ENCODE data around the gene WDR20. TPM values are rescaled to one million over a fixed set of nuclear protein-coding genes. Genes with fewer than 3 reads are reported as not detected.
A peak's percentile ranks its signal among the peaks of the same experiment; 100 is the strongest.

WDR20 gene
- total and polyA plus RNA-seq, 2 experiments from 2014 or later: 15.1 to 24.9 TPM

DNA sequence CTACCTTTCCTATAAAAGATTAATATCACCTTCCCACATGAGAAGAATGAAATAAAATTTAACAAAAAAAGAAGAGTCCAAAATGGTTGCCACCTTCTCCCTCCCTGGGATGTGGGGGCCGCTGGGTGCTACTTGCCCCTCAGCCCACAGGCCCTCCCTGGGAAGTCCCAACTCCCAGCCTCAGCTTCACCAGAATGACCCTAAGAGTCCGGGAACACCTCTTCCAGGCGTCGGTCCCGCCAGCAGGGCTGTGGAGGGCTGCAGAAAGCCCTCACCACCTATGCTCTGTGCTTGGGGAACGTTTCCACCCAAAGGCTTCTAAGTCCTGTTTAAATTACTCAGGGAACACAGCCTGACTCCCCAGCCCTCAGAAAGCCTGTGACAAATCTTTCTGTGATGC is 93.4 kb downstream of the WDR20 start:
- H3K9me2 ChIP-seq (ENCODE audit: insufficient read depth): no peaks in the 10 kb centered on the region
- H3K4me1 ChIP-seq (ENCODE audit: insufficient read depth): peaks cover 6% of the 10 kb centered on the region; the same call in 1 of the 2 replicates
- no peaks in the 10 kb centered on the region for H4K20me1 ChIP-seq (ENCODE audit: insufficient read depth)
- no peak overlapping the region for H3K4me3 ChIP-seq
- 86 to 94% methylated on average over 6 of the region's 6 CpGs for WGBS, 2 experiments (ENCODE audit: low coverage in 1 of 2, low lambda C conversion rate in 2 of 2, missing lambda C conversion rate in 2 of 2)
- peaks cover 26% of the 10 kb centered on the region; the same call in 1 of the 2 replicates for H3K36me3 ChIP-seq (ENCODE audit: low read depth)
- H3K27ac ChIP-seq: no peak overlapping the region
- no peak overlapping the region for H3K4me2 ChIP-seq (ENCODE audit: unreplicated experiment)
- TF ChIP-seq EZH2phosphoT487 (IDR thresholded peaks at IDR 0.05; ENCODE audit: insufficient read depth, low read depth) (no peak), EZH2 (IDR thresholded peaks at IDR 0.05; ENCODE audit: insufficient read depth, poor library complexity, severe bottlenecking) (no peak)
- DNase-seq: no peak
- H3K79me2 ChIP-seq (ENCODE audit: insufficient read depth): peaks cover 34% of the 10 kb centered on the region
- in situ Hi-C loops (cut with MboI): no loop called here
- H3K9ac ChIP-seq: no peak overlapping the region
- H2AFZ ChIP-seq: no peak overlapping the region
- no peaks in the 10 kb centered on the region for H3K27me3 ChIP-seq (replicated peaks; ENCODE audit: insufficient read depth)
- no peaks in the 10 kb centered on the region for H3F3A ChIP-seq (ENCODE audit: insufficient read depth)
- no peaks in the 10 kb centered on the region for H3K9me3 ChIP-seq (ENCODE audit: low read depth)

DNA sequence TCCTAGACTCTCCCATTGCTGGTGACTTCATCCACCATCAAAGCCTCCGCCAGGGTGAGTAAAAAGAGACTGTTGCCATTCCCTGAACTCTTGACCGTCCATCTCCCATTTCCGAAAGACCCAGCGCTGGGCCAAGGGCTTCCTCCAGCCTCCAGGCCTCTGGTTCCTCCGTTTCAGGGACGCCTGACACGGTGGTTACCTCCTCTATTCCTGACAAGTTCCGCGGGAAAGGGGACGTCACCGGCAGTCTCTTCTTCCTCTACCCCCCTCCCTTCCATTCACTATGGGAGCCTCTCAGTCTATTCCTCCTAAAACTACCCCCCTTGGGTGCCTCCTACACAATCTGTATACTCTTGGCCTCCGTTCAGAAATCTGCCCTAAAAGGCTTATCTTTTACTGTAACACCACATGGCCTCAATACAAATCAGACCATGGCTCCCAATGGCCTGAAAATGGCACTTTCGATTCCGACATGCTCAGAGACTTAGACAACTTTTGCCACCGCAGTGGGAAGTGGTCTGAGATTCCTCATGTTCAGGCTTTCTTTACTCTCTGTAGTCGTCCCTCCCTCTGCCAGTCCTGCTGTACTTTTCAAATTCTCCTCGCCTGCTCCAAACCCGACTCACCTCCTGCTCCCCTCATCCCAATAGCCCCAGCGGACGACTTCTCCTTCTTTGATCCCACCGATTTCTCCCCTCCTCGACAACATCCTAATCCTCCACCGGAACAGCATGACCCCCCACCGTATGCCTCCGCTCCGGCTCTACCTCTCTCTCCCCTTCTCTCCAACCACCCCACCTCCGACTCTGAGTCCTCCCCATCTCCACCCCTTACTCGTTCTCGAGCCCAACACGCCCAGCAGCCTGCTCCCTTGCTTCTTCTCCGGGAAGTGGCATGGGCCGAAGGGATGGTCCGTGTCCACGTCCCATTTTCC is 94.9 kb downstream of the WDR20 start:
- Histone ChIP-seq H3K9ac (no peak overlapping the region), H3K27me3 (replicated peaks; ENCODE audit: insufficient read depth) (no peaks in the 10 kb centered on the region), H3K9me2 (ENCODE audit: insufficient read depth) (no peaks in the 10 kb centered on the region), H3K9me3 (ENCODE audit: low read depth) (no peaks in the 10 kb centered on the region), H4K20me1 (ENCODE audit: insufficient read depth) (no peaks in the 10 kb centered on the region), H2AFZ (no peak overlapping the region), H3K4me3 (no peak overlapping the region), H3F3A (ENCODE audit: insufficient read depth) (no peaks in the 10 kb centered on the region), H3K4me2 (ENCODE audit: unreplicated experiment) (no peak overlapping the region), H3K4me1 (ENCODE audit: insufficient read depth) (peaks cover 11% of the 10 kb centered on the region; the same call in 1 of the 2 replicates), H3K27ac (no peak overlapping the region), H3K36me3 (ENCODE audit: low read depth) (peaks cover 16% of the 10 kb centered on the region; the same call in 1 of the 2 replicates), H3K79me2 (ENCODE audit: insufficient read depth) (peaks cover 49% of the 10 kb centered on the region)
- in situ Hi-C loops (cut with MboI): loop anchor here (5.0 kb wide), 1 partner anchor 78 kb away; no protein-coding TSS in a partner anchor
- no peak for DNase-seq
- TF ChIP-seq EZH2 (IDR thresholded peaks at IDR 0.05; ENCODE audit: insufficient read depth, poor library complexity, severe bottlenecking) (no peak), EZH2phosphoT487 (IDR thresholded peaks at IDR 0.05; ENCODE audit: insufficient read depth, low read depth) (no peak)
- WGBS, 2 experiments (ENCODE audit: low coverage in 1 of 2, low lambda C conversion rate in 2 of 2, missing lambda C conversion rate in 2 of 2): 81 to 85% methylated on average over 33 to 34 of the region's 34 CpGs

GRCh38 chr14:102235275-102235897 is 95.7 kb downstream of the WDR20 start:
- H3K9me2 ChIP-seq (ENCODE audit: insufficient read depth): no peaks in the 10 kb centered on the region
- H3K27me3 ChIP-seq (replicated peaks; ENCODE audit: insufficient read depth): no peaks in the 10 kb centered on the region
- 66 to 67% methylated on average over 19 of the region's 19 CpGs for WGBS, 2 experiments (ENCODE audit: low coverage in 1 of 2, low lambda C conversion rate in 2 of 2, missing lambda C conversion rate in 2 of 2)
- H3K9ac ChIP-seq: no peak overlapping the region
- H4K20me1 ChIP-seq (ENCODE audit: insufficient read depth): no peaks in the 10 kb centered on the region
- no peak overlapping the region for H3K4me3 ChIP-seq
- H3K36me3 ChIP-seq (ENCODE audit: low read depth): peaks cover 9% of the 10 kb centered on the region; the same call in 1 of the 2 replicates
- peaks cover 52% of the 10 kb centered on the region for H3K79me2 ChIP-seq (ENCODE audit: insufficient read depth)
- H3K27ac ChIP-seq: no peak overlapping the region
- peak overlapping the region; percentile 9 for H3K4me2 ChIP-seq (ENCODE audit: unreplicated experiment)
- TF ChIP-seq EZH2 (IDR thresholded peaks at IDR 0.05; ENCODE audit: insufficient read depth, poor library complexity, severe bottlenecking) (no peak), EZH2phosphoT487 (IDR thresholded peaks at IDR 0.05; ENCODE audit: insufficient read depth, low read depth) (no peak)
- no peak overlapping the region for H2AFZ ChIP-seq
- in situ Hi-C loops (cut with MboI): loop anchor here (5.0 kb wide), 1 partner anchor 77 kb away; no protein-coding TSS in a partner anchor
- peak; percentile 87 for DNase-seq
- peaks cover 14% of the 10 kb centered on the region for H3K4me1 ChIP-seq (ENCODE audit: insufficient read depth)
- H3K9me3 ChIP-seq (ENCODE audit: low read depth): no peaks in the 10 kb centered on the region
- H3F3A ChIP-seq (ENCODE audit: insufficient read depth): no peaks in the 10 kb centered on the region

- no peak overlapping the region for H3K27ac ChIP-seq
- no peak overlapping the region for H3K4me3 ChIP-seq
- H3K9me2 ChIP-seq (ENCODE audit: insufficient read depth): no peaks in the 10 kb centered on the region
- no peak overlapping the region for H2AFZ ChIP-seq
- H4K20me1 ChIP-seq (ENCODE audit: insufficient read depth): no peaks in the 10 kb centered on the region
- 0 out of 2 replicates have a peak, but pooled peaks cover 4% of the 10 kb centered on the region for H3F3A ChIP-seq (ENCODE audit: insufficient read depth)
- H3K36me3 ChIP-seq (ENCODE audit: low read depth): peaks cover 6% of the 10 kb centered on the region; the same call in 1 of the 2 replicates
- no peak overlapping the region for H3K4me2 ChIP-seq (ENCODE audit: unreplicated experiment)
- H3K9ac ChIP-seq: no peak overlapping the region
- no peak for TF ChIP-seq EZH2 (IDR thresholded peaks at IDR 0.05; ENCODE audit: insufficient read depth, poor library complexity, severe bottlenecking)
- 96 to 99% methylated on average over 12 of the region's 12 CpGs for WGBS, 2 experiments (ENCODE audit: low coverage in 1 of 2, low lambda C conversion rate in 2 of 2, missing lambda C conversion rate in 2 of 2)
- H3K27me3 ChIP-seq (replicated peaks; ENCODE audit: insufficient read depth): no peaks in the 10 kb centered on the region
- in situ Hi-C loops (cut with MboI): loop anchor here (5.0 kb wide), 1 partner anchor 76 kb away; no protein-coding TSS in a partner anchor
- peaks cover 52% of the 10 kb centered on the region for H3K79me2 ChIP-seq (ENCODE audit: insufficient read depth)
- H3K9me3 ChIP-seq (ENCODE audit: low read depth): no peaks in the 10 kb centered on the region
- peaks cover 20% of the 10 kb centered on the region for H3K4me1 ChIP-seq (ENCODE audit: insufficient read depth)
- no peak for DNase-seq
These were observed 96.3 kb downstream of the WDR20 start for GRCh38 chr14:102236026-102236425.

Measured in GM23248 (cell line).